ENCODE data around the gene CNIH2.

- TF ChIP-seq SP7 (tag by site-specific recombination; IDR thresholded peaks at IDR 0.05) (no peak), ZNF473 (tag by site-specific recombination; IDR thresholded peaks at IDR 0.05) (no peak), ZSCAN4 (tag by site-specific recombination; IDR thresholded peaks at IDR 0.05) (no peak), ZNF121 (tag by site-specific recombination; IDR thresholded peaks at IDR 0.05) (no peak), REPIN1 (tag by site-specific recombination; IDR thresholded peaks at IDR 0.05; ENCODE audit: low read depth) (no peak), ZNF132 (tag by site-specific recombination; IDR thresholded peaks at IDR 0.05; ENCODE audit: borderline replicate concordance) (no peak)
- TF ChIP-seq, protein P1, sequence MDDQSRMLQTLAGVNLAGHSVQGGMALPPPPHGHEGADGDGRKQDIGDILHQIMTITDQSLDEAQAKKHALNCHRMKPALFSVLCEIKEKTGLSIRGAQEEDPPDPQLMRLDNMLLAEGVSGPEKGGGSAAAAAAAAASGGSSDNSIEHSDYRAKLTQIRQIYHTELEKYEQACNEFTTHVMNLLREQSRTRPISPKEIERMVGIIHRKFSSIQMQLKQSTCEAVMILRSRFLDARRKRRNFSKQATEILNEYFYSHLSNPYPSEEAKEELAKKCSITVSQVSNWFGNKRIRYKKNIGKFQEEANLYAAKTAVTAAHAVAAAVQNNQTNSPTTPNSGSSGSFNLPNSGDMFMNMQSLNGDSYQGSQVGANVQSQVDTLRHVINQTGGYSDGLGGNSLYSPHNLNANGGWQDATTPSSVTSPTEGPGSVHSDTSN (CRISPR knock-in tag; IDR thresholded peaks at IDR 0.05): no peak
These were observed 6.2 kb upstream of the CNIH2 start for GRCh38 chr11:66271816-66272215.
